NCI-H2029 treated with DMSO at 0.1 percent for 48 hours (cell line): ENCODE results near the gene LRRC4B.
"Not testable (repeated sequence)": the region's sequence is repeated elsewhere in the genome, so short reads cannot be mapped to it uniquely, and the experiment has no call there.

Source experiments
- DNase-seq: peaks from one replicate; lab custom pipeline; 2025; lab: John Stamatoyannopoulos, UW

LRRC4B gene

GRCh38 chr19:50567882-50568727 lies at the start of gene LRRC4B:
TSS of gene LRRC4B (minus strand) at chr19:50568435. CDS start at chr19:50548838, 19,597 bp downstream.
- DNase-seq, result no peak

GRCh38 chr19:50612504-50613404 lies 44.5 kb upstream of the LRRC4B start:
- DNase-seq, result not testable (repeated sequence)

GRCh38 chr19:50607874-50608785 lies 39.9 kb upstream of the LRRC4B start:
- no peak for DNase-seq

GRCh38 chr19:50607388-50607787 lies 39.2 kb upstream of the LRRC4B start:
- DNase-seq, result no peak

GRCh38 chr19:50606059-50606836 lies 38.0 kb upstream of the LRRC4B start:
- not testable (repeated sequence) for DNase-seq

GRCh38 chr19:50604264-50605073 lies 36.2 kb upstream of the LRRC4B start:
- not testable (repeated sequence) for DNase-seq

GRCh38 chr19:50602935-50603334 lies 34.7 kb upstream of the LRRC4B start:
- no peak for DNase-seq

GRCh38 chr19:50602496-50602895 lies 34.3 kb upstream of the LRRC4B start:
- no peak for DNase-seq

- no peak for DNase-seq
Measured at GRCh38 chr19:50602089-50602422, 33.8 kb upstream of the LRRC4B start.

- DNase-seq, result no peak
Measured at GRCh38 chr19:50601407-50602088, 33.3 kb upstream of the LRRC4B start.

- no peak for DNase-seq
Measured at GRCh38 chr19:50599427-50599826, 31.2 kb upstream of the LRRC4B start.

GRCh38 chr19:50590191-50590590 lies 22.0 kb upstream of the LRRC4B start:
- no peak for DNase-seq

GRCh38 chr19:50581795-50582660 lies 13.8 kb upstream of the LRRC4B start:
- DNase-seq, result not testable (repeated sequence)

GRCh38 chr19:50580970-50581634 lies 12.9 kb upstream of the LRRC4B start:
- no peak for DNase-seq

GRCh38 chr19:50580240-50580639 lies 12.0 kb upstream of the LRRC4B start:
- DNase-seq, result no peak

GRCh38 chr19:50576769-50577168 lies 8.5 kb upstream of the LRRC4B start:
- not testable (repeated sequence) for DNase-seq

GRCh38 chr19:50573741-50574461 lies 5.7 kb upstream of the LRRC4B start:
- DNase-seq, result no peak
